VCaP (cell line): ENCODE measurements around the gene CBFA2T3.

ENCODE experiments used
- H3K27ac ChIP-seq: fragments of 450-650 bp; 2 replicates; pipeline ENCODE4 v1.5.1; 2017
- CTCF ChIP-seq: fragments of 450-650 bp; conservative IDR thresholded peaks from 2 replicates; pipeline ENCODE4 v1.5.1; 2017; ENCODE audit warnings: mild to moderate bottlenecking, moderate library complexity

The CBFA2T3 gene

GRCh38 chr16:88991813-88992350 is 14.9 kb upstream of the CBFA2T3 start:
- no peak for TF ChIP-seq CTCF
- H3K27ac ChIP-seq = no peak overlapping the region

- TF ChIP-seq CTCF = no peak
- H3K27ac ChIP-seq = no peak overlapping the region
Measured at GRCh38 chr16:88989852-88990547, 13.0 kb upstream of the CBFA2T3 start.

GRCh38 chr16:88988980-88989811 is 12.2 kb upstream of the CBFA2T3 start:
- TF ChIP-seq CTCF = no peak

GRCh38 chr16:88985521-88985920 is 8.5 kb upstream of the CBFA2T3 start:
- no peak for TF ChIP-seq CTCF
- no peak overlapping the region for H3K27ac ChIP-seq

More at GRCh38 chr16:88988980-88989811, 12.2 kb upstream of the CBFA2T3 start:
- H3K27ac ChIP-seq = no peak overlapping the region

- no peak for TF ChIP-seq CTCF
- H3K27ac ChIP-seq = no peak overlapping the region
Measured at GRCh38 chr16:88983771-88984687, 7.0 kb upstream of the CBFA2T3 start.

GRCh38 chr16:88983165-88983564 is 6.2 kb upstream of the CBFA2T3 start:
- TF ChIP-seq CTCF = no peak
- no peak overlapping the region for H3K27ac ChIP-seq
